AG10803 (cell line): ENCODE measurements around the gene RPL37A.

ENCODE experiments used
- DNase-seq: peaks from one replicate; pipeline ENCODE4 v3.0.0; 2010; ENCODE audit warnings: low read depth
- H3K4me3 ChIP-seq: 2 replicates; pipeline ENCODE4 v1.5.1; 2011; ENCODE audit warnings: mild to moderate bottlenecking, low read length, control low read depth
- CTCF ChIP-seq: conservative IDR thresholded peaks from 2 replicates; pipeline ENCODE4 v1.5.1; 2011; ENCODE audit warnings: mild to moderate bottlenecking, low read length, control low read depth, inconsistent platforms

RPL37A gene

GRCh38 chr2:216465579-216466195 is 33.0 kb upstream of the RPL37A start:
- TF ChIP-seq CTCF: no peak
- peak; percentile 42 for DNase-seq
- H3K4me3 ChIP-seq: no peak overlapping the region

- no peak for TF ChIP-seq CTCF
- no peak overlapping the region for H3K4me3 ChIP-seq
- no peak for DNase-seq
Measured at GRCh38 chr2:216467845-216468244, 30.8 kb upstream of the RPL37A start.

GRCh38 chr2:216469661-216470060 is 29.0 kb upstream of the RPL37A start:
- H3K4me3 ChIP-seq: no peak overlapping the region
- DNase-seq: no peak
- no peak for TF ChIP-seq CTCF

- no peak overlapping the region for H3K4me3 ChIP-seq
- DNase-seq: no peak
- no peak for TF ChIP-seq CTCF
Measured at GRCh38 chr2:216473187-216473586, 25.5 kb upstream of the RPL37A start.

GRCh38 chr2:216474925-216475670 is 23.5 kb upstream of the RPL37A start:
- no peak for DNase-seq
- no peak for TF ChIP-seq CTCF
- H3K4me3 ChIP-seq: no peak overlapping the region

GRCh38 chr2:216475767-216476166 is 22.9 kb upstream of the RPL37A start:
- no peak overlapping the region for H3K4me3 ChIP-seq
- no peak for DNase-seq
- TF ChIP-seq CTCF: no peak

GRCh38 chr2:216477283-216478035 is 21.2 kb upstream of the RPL37A start:
- DNase-seq: no peak
- H3K4me3 ChIP-seq: no peak overlapping the region
- no peak for TF ChIP-seq CTCF
